Caco-2 (cell line): ENCODE results near the gene UBASH3B. TPM values are rescaled to one million over a fixed set of nuclear protein-coding genes. Genes with fewer than 3 reads are reported as not detected.
"Not testable (repeated sequence)": the region's sequence is repeated elsewhere in the genome, so short reads cannot be mapped to it uniquely, and the experiment has no call there.

Experiments
- Bru-seq: library from RNA; stranded (reverse); fragments of 400-500 nt; gene quantifications from one replicate; lab custom pipeline; 2021; lab: Mats Ljungman, UMichigan
- BruChase-seq, 2 experiments: library from RNA; stranded (reverse); fragments of 400-500 nt; gene quantifications; one replicate each; lab custom pipeline; 2021; lab: Mats Ljungman, UMichigan
- BruUV-seq: library from RNA; stranded (reverse); fragments of 400-500 nt; replicated peaks from 2 replicates; lab custom pipeline; 2021; lab: Mats Ljungman, UMichigan
- CTCF ChIA-PET: fragments of 300-600 bp; sonication (Branson Sonifier 250); formaldehyde crosslinking; loops from one replicate; lab custom pipeline; 2022; ENCODE audit warnings: antibody characterized with exemption; lab: Charles Lee
- POLR2A ChIA-PET: fragments of 300-600 bp; sonication (Branson Sonifier 250); formaldehyde crosslinking; loops from one replicate; lab custom pipeline; 2022; ENCODE audit warnings: antibody characterized with exemption; lab: Charles Lee
- DNase-seq, 2 experiments: peaks; one replicate each; pipeline versions ENCODE4 v3.0.0 to v3.0.0-alpha.2; 2020 to 2022
- H3K27me3 ChIP-seq: replicated peaks from 2 replicates; pipeline ENCODE4 v1.6.0; 2011; ENCODE audit warnings: low read length; ENCODE audit not compliant: control insufficient read depth, insufficient read depth
- H3K36me3 ChIP-seq: 2 replicates; pipeline ENCODE4 v1.5.1; 2011; ENCODE audit warnings: low read length; ENCODE audit not compliant: control insufficient read depth, insufficient read depth
- H3K4me1 ChIP-seq: fragments of 250-450 bp; sonication (Bioruptor Pico); 2 replicates; pipeline ENCODE4 v1.5.1; 2020; ENCODE audit warnings: mild to moderate bottlenecking
- H3K4me3 ChIP-seq: 2 replicates; pipeline ENCODE4 v1.5.1; 2011; ENCODE audit warnings: low read depth, mild to moderate bottlenecking, control low read depth, low read length
- H3K9me3 ChIP-seq: fragments of 250-450 bp; sonication (Bioruptor Pico); 2 replicates; pipeline ENCODE4 v1.5.1; 2020; ENCODE audit warnings: mild to moderate bottlenecking, moderate library complexity
- H3K27ac Mint-ChIP-seq: one replicate; pipeline ENCODE4 v1.8.0; 2022; ENCODE audit warnings: mixed read lengths; ENCODE audit not compliant: unreplicated experiment
- H3K27me3 Mint-ChIP-seq: one replicate; pipeline ENCODE4 v1.8.0; 2022; ENCODE audit warnings: mixed read lengths; ENCODE audit not compliant: insufficient read depth, unreplicated experiment
- H3K36me3 Mint-ChIP-seq: one replicate; pipeline ENCODE4 v1.8.0; 2022; ENCODE audit warnings: mild to moderate bottlenecking, mixed read lengths; ENCODE audit not compliant: insufficient read depth, unreplicated experiment
- H3K4me1 Mint-ChIP-seq: one replicate; pipeline ENCODE4 v1.8.0; 2022; ENCODE audit warnings: low read depth, mixed read lengths; ENCODE audit not compliant: unreplicated experiment
- H3K4me3 Mint-ChIP-seq: one replicate; pipeline ENCODE4 v1.8.0; 2022; ENCODE audit warnings: mild to moderate bottlenecking, moderate library complexity, mixed read lengths; ENCODE audit not compliant: unreplicated experiment
- H3K9me3 Mint-ChIP-seq: one replicate; pipeline ENCODE4 v1.8.0; 2022; ENCODE audit warnings: mixed read lengths; ENCODE audit not compliant: unreplicated experiment
- CTCF ChIP-seq, 2 experiments: fragments of 200-600 bp in 1 of 2; IDR thresholded peaks; 1 replicate in 1 of 2; 2 replicates in 1 of 2; pipeline versions ENCODE4 v1.5.1 to v1.8.0; 2011 to 2022; ENCODE audit warnings: antibody characterized with exemption in 1 of 2, control low read depth in 1 of 2, inconsistent platforms in 1 of 2, low read depth in 1 of 2, low read length in 1 of 2, mild to moderate bottlenecking in 1 of 2, moderate library complexity in 1 of 2; ENCODE audit not compliant: insufficient read depth in 1 of 2, severe bottlenecking in 1 of 2, unreplicated experiment in 1 of 2
- intact Hi-C: fragments of 100-400 bp; cut with micrococcal nuclease; formaldehyde crosslinking; loops from one replicate; pipeline ENCODE4 v1.10.0; 2022; ENCODE audit not compliant: unreplicated experiment
- long read RNA-seq: library from polyadenylated mRNA; stranded (forward); transcript quantifications from one replicate; pipeline ENCODE4 v2.0.0, GENCODE V29; 2022
- total RNA-seq: library from RNA; stranded (reverse); gene quantifications from 2 replicates; pipeline ENCODE4 v1.2.3, GENCODE V29; 2022

The UBASH3B gene
- total RNA-seq (21.5 and 22.0 TPM in 2 replicates), Bru-seq, nascent RNA (percentile 56 among the genes with signal in this experiment), BruChase-seq, experiment 1, labeled RNA remaining after a 2-hour chase (percentile 68 among the genes with signal in this experiment), BruChase-seq, experiment 2, labeled RNA remaining after a 6-hour chase (percentile 67 among the genes with signal in this experiment)
- long read RNA-seq, full-length matches to known transcripts, result 13 of 22 reads
- long read RNA-seq, partial matches to known transcripts, result 3 of 22 reads
- long read RNA-seq, other reads (novel, unspliced or antisense), result 6 of 22 reads

GRCh38 chr11:122655527-122656072, at the start of gene UBASH3B:
TSS of gene UBASH3B (plus strand) at chr11:122655722. CDS start at chr11:122656050, 328 bp downstream.
- Histone ChIP-seq H3K36me3 (no peaks in the 10 kb centered on the region), H3K4me1 (peaks cover 13% of the 10 kb centered on the region), H3K4me3 (peak within 1 kb of the TSS; percentile 58), H3K27me3 (no peaks in the 10 kb centered on the region; the same call in 1 of the 2 replicates), H3K9me3 (no peaks in the 10 kb centered on the region)
- ChIA-PET CTCF (interaction anchor here (0.5 to 2.3 kb wide), 19 partner anchors 12 to 398 kb away, joined by 3 to 48 read pairs (median 5); no protein-coding TSS in a partner anchor), POLR2A (interaction anchor here (0.6 to 2.3 kb wide), 5 partner anchors 9 to 1929 kb away, joined by 3 to 9 read pairs (median 3); partner anchors contain the start of gene HSPA8)
- peak in 1 of 2 experiments; percentile 27 for TF ChIP-seq CTCF (IDR thresholded peaks at IDR 0.05; ENCODE audit: insufficient read depth in 1 of 2, low read depth in 1 of 2, low read length in 1 of 2, severe bottlenecking in 1 of 2, unreplicated experiment in 1 of 2)
- peak within 1 kb of the TSS; percentile 65 for H3K27ac Mint-ChIP-seq
- H3K4me1 Mint-ChIP-seq, result peaks cover 13% of the 10 kb centered on the region
- no peaks in the 10 kb centered on the region for H3K27me3 Mint-ChIP-seq
- intact Hi-C loops, result loop anchor here (1.0 to 5.0 kb wide), 5 partner anchors 13 to 99 kb away; no protein-coding TSS in a partner anchor
- peaks cover 12% of the 10 kb centered on the region for H3K36me3 Mint-ChIP-seq
- H3K4me3 Mint-ChIP-seq, result peak within 1 kb of the TSS; percentile 95
- BruUV-seq, result TSS peak; percentile 26
- peak; percentile 88 for DNase-seq
- H3K9me3 Mint-ChIP-seq, result no peaks in the 10 kb centered on the region

- H3K27me3 Mint-ChIP-seq, H3K36me3 Mint-ChIP-seq, H3K9me3 Mint-ChIP-seq, H3K4me1 ChIP-seq, H3K9me3 ChIP-seq, DNase-seq, H3K36me3 ChIP-seq, BruUV-seq, H3K27me3 ChIP-seq, H3K4me1 Mint-ChIP-seq, H3K4me3 Mint-ChIP-seq, H3K4me3 ChIP-seq, intact Hi-C loops, H3K27ac Mint-ChIP-seq: not testable (repeated sequence)
- ChIA-PET CTCF (interaction anchor here (0.6 kb wide), 1 partner anchor 89 kb away, joined by 5 read pairs; no protein-coding TSS in a partner anchor), POLR2A (interaction anchor here (0.6 kb wide), 1 partner anchor 402 kb away, joined by 11 read pairs; no protein-coding TSS in a partner anchor)
These were observed 48.4 kb upstream of the UBASH3B start for GRCh38 chr11:122607162-122607561.

- no peak for DNase-seq
- Mint-ChIP-seq H3K36me3 (no peaks in the 10 kb centered on the region), H3K9me3 (no peaks in the 10 kb centered on the region), H3K27me3 (peaks cover 3% of the 10 kb centered on the region), H3K4me1 (no peaks in the 10 kb centered on the region), H3K4me3 (no peak overlapping the region), H3K27ac (no peak overlapping the region)
- H3K4me3 ChIP-seq, result no peak overlapping the region
- no peaks in the 10 kb centered on the region for H3K27me3 ChIP-seq
- H3K36me3 ChIP-seq, result no peaks in the 10 kb centered on the region
- no peaks in the 10 kb centered on the region for H3K9me3 ChIP-seq
- POLR2A ChIA-PET, result no interaction called here
- intact Hi-C loops, result no loop called here
- BruUV-seq, result no TSS peak
- TF ChIP-seq CTCF (IDR thresholded peaks at IDR 0.05; ENCODE audit: insufficient read depth in 1 of 2, low read depth in 1 of 2, low read length in 1 of 2, severe bottlenecking in 1 of 2, unreplicated experiment in 1 of 2), result no peak
- CTCF ChIA-PET, result interaction anchor here (0.7 kb wide), 2 partner anchors 43 to 169 kb away, joined by 4 to 5 read pairs; no protein-coding TSS in a partner anchor
- no peaks in the 10 kb centered on the region for H3K4me1 ChIP-seq
These were observed 43.2 kb upstream of the UBASH3B start for GRCh38 chr11:122612123-122612824.
